H1 (cell line): Measurements from ENCODE around the gene UQCC3. TPM values are rescaled to one million over a fixed set of nuclear protein-coding genes. Genes with fewer than 3 reads are reported as not detected.

Source experiments
- CTCF ChIA-PET: fragments of 300-600 bp; sonication (Branson Sonifier 250); formaldehyde crosslinking; loops from one replicate; lab custom pipeline; 2021; ENCODE audit not compliant: partially characterized antibody; lab: Charles Lee
- POLR2A ChIA-PET: fragments of 300-600 bp; sonication (Branson Sonifier 250); formaldehyde crosslinking; loops from one replicate; lab custom pipeline; 2021; ENCODE audit warnings: inconsistent platforms; ENCODE audit not compliant: partially characterized antibody; lab: Charles Lee
- DNase-seq, 2 experiments: peaks; one replicate each; pipeline versions ENCODE4 v3.0.0 to v3.0.0-alpha.2; 2010 to 2022; ENCODE audit warnings: low spot score in 2 of 2, low read depth in 1 of 2, mixed read lengths in 1 of 2
- FAIRE-seq: peaks from 2 replicates; lab custom pipeline; 2011; peaks lifted over from hg19 to GRCh38; lab: Jason Lieb, UNC
- H2AFZ ChIP-seq: 2 replicates; pipeline ENCODE4 v1.8.1; 2012; ENCODE audit warnings: low read length, inconsistent platforms
- H2AK5ac ChIP-seq: 2 replicates; pipeline ENCODE4 v1.6.1; 2013; ENCODE audit warnings: low read depth, low read length
- H2BK120ac ChIP-seq: replicated peaks from 2 replicates; pipeline ENCODE3; 2013; ENCODE audit warnings: low read depth, low read length, inconsistent platforms
- H2BK12ac ChIP-seq: 2 replicates; pipeline ENCODE4 v1.6.1; 2013; ENCODE audit warnings: low read depth, low read length
- H2BK15ac ChIP-seq: 2 replicates; pipeline ENCODE4 v1.6.1; 2013; ENCODE audit warnings: low read length
- H2BK20ac ChIP-seq: 2 replicates; pipeline ENCODE4 v1.6.1; 2013; ENCODE audit warnings: low read length
- H2BK5ac ChIP-seq: 2 replicates; pipeline ENCODE4 v1.6.1; 2013; ENCODE audit warnings: low read depth, low read length
- H3K14ac ChIP-seq: 2 replicates; pipeline ENCODE4 v1.6.1; 2013; ENCODE audit warnings: inconsistent platforms; ENCODE audit not compliant: insufficient read length
- H3K18ac ChIP-seq: 2 replicates; pipeline ENCODE4 v1.6.1; 2013; ENCODE audit warnings: low read length; ENCODE audit errors: extremely low read depth
- H3K23ac ChIP-seq: 2 replicates; pipeline ENCODE4 v1.6.1; 2013; ENCODE audit warnings: inconsistent platforms; ENCODE audit not compliant: insufficient read length
- H3K23me2 ChIP-seq: 2 replicates; pipeline ENCODE4 v1.6.1; 2013; ENCODE audit warnings: low read depth, low read length
- H3K27ac ChIP-seq: 2 replicates; pipeline ENCODE4 v1.6.1; 2011; ENCODE audit warnings: low read depth, low read length, inconsistent platforms
- H3K27me3 ChIP-seq, 4 experiments: replicated peaks in 1 of 4; 1 replicate in 1 of 4; 2 replicates in 3 of 4; pipeline versions ENCODE4 v1.6.1 to v1.8.1; 2011 to 2013; ENCODE audit warnings: low read length in 3 of 4, mild to moderate bottlenecking in 3 of 4, inconsistent platforms in 2 of 4, mixed read lengths in 2 of 4, moderate library complexity in 1 of 4; ENCODE audit not compliant: control insufficient read depth in 3 of 4, insufficient read depth in 3 of 4; ENCODE audit errors: extremely low read depth in 1 of 4
- H3K36me3 ChIP-seq, 4 experiments: 2 replicates each; pipeline versions ENCODE4 v1.6.1 to v1.8.1; 2011 to 2013; ENCODE audit warnings: mild to moderate bottlenecking in 4 of 4, low read length in 3 of 4, moderate library complexity in 2 of 4, control low read depth in 1 of 4, inconsistent platforms in 1 of 4; ENCODE audit not compliant: insufficient read depth in 4 of 4, control insufficient read depth in 2 of 4
- H3K4ac ChIP-seq: replicated peaks from 2 replicates; pipeline ENCODE3; 2013; ENCODE audit warnings: low read length, low read depth, mixed read lengths, inconsistent platforms; ENCODE audit not compliant: insufficient read length
- H3K4me1 ChIP-seq, 4 experiments: replicated peaks in 1 of 4; 1 replicate in 1 of 4; 2 replicates in 3 of 4; pipeline versions ENCODE4 v1.6.1 to v1.8.1; 2011 to 2013; ENCODE audit warnings: low read length in 3 of 4, inconsistent platforms in 2 of 4, mixed read lengths in 1 of 4; ENCODE audit not compliant: insufficient read depth in 4 of 4, control insufficient read depth in 3 of 4
- H3K4me2 ChIP-seq, 2 experiments: 2 replicates each; pipeline versions ENCODE4 v1.6.1 to v1.8.1; 2011 to 2013; ENCODE audit warnings: low read depth in 2 of 2, low read length in 2 of 2, control low read depth in 1 of 2, inconsistent platforms in 1 of 2, mild to moderate bottlenecking in 1 of 2; ENCODE audit not compliant: insufficient read depth in 1 of 2
- H3K4me3 ChIP-seq, 4 experiments: fragments of 200-600, 300-600 bp in 1 of 4; sonication (generic), shearing (Covaris generic), sonication (Bioruptor Twin) in 1 of 4; 2 replicates each; pipeline versions ENCODE4 v1.5.1 to v1.8.1; 2011 to 2016; ENCODE audit warnings: low read length in 4 of 4, low read depth in 3 of 4, control low read depth in 2 of 4, inconsistent platforms in 2 of 4, mild to moderate bottlenecking in 2 of 4, mixed read lengths in 1 of 4, moderate library complexity in 1 of 4; ENCODE audit not compliant: insufficient read depth in 2 of 4; ENCODE audit errors: extremely low read depth in 1 of 4
- H3K56ac ChIP-seq: replicated peaks from 2 replicates; pipeline ENCODE3; 2013; ENCODE audit warnings: low read depth, mild to moderate bottlenecking, mixed read lengths, low read length, inconsistent platforms; ENCODE audit not compliant: insufficient read length
- H3K79me1 ChIP-seq: 2 replicates; pipeline ENCODE4 v1.6.1; 2013; ENCODE audit warnings: low read depth, low read length, control low read depth
- H3K79me2 ChIP-seq, 2 experiments: 2 replicates each; pipeline versions ENCODE4 v1.6.1 to v1.8.1; 2012 to 2013; ENCODE audit warnings: low read length in 2 of 2, mild to moderate bottlenecking in 2 of 2, inconsistent platforms in 1 of 2; ENCODE audit not compliant: insufficient read depth in 2 of 2, control insufficient read depth in 1 of 2
- H3K9ac ChIP-seq, 4 experiments: replicated peaks in 1 of 4; 1 replicate in 1 of 4; 2 replicates in 3 of 4; pipeline versions ENCODE4 v1.6.1 to v1.8.1; 2011 to 2013; ENCODE audit warnings: low read depth in 3 of 4, low read length in 3 of 4, control low read depth in 2 of 4, mild to moderate bottlenecking in 2 of 4, moderate library complexity in 2 of 4, inconsistent platforms in 1 of 4; ENCODE audit errors: extremely low read depth in 1 of 4
- H3K9me3 ChIP-seq, 2 experiments: 2 replicates each; pipeline versions ENCODE4 v1.6.1 to v1.8.1; 2012 to 2013; ENCODE audit warnings: mild to moderate bottlenecking in 2 of 2, moderate library complexity in 2 of 2, control low read depth in 1 of 2, inconsistent platforms in 1 of 2, low read depth in 1 of 2, low read length in 1 of 2, mixed read lengths in 1 of 2; ENCODE audit not compliant: insufficient read depth in 2 of 2
- H4K20me1 ChIP-seq, 2 experiments: replicated peaks in 1 of 2; 2 replicates each; pipeline versions ENCODE3 to v1.8.1; 2011 to 2013; ENCODE audit warnings: inconsistent platforms in 2 of 2, low read length in 2 of 2, mild to moderate bottlenecking in 1 of 2; ENCODE audit not compliant: insufficient read depth in 2 of 2, control insufficient read depth in 1 of 2
- H4K5ac ChIP-seq: 2 replicates; pipeline ENCODE4 v1.6.1; 2013; ENCODE audit warnings: low read length, low read depth, mixed read lengths, inconsistent platforms; ENCODE audit not compliant: insufficient read length
- H4K8ac ChIP-seq: 2 replicates; pipeline ENCODE4 v1.8.0; 2013; ENCODE audit warnings: mild to moderate bottlenecking, moderate library complexity, low read length, inconsistent platforms; ENCODE audit not compliant: insufficient read depth; ENCODE audit errors: extremely low read depth
- H4K91ac ChIP-seq: replicated peaks from 2 replicates; pipeline ENCODE3; 2013; ENCODE audit warnings: low read length, mixed read lengths, inconsistent platforms; ENCODE audit not compliant: insufficient read length
- BRCA1 ChIP-seq: IDR thresholded peaks from 2 replicates; pipeline ENCODE4 v1.6.1; 2012; ENCODE audit warnings: low read depth, low read length, improper control_type of control experiment
- CHD1 ChIP-seq: IDR thresholded peaks from 2 replicates; pipeline ENCODE4 v1.6.1; 2012; ENCODE audit warnings: low read depth, low read length, improper control_type of control experiment
- FOSL1 ChIP-seq: IDR thresholded peaks from 2 replicates; pipeline ENCODE4 v1.6.1; 2011; ENCODE audit warnings: mild to moderate bottlenecking, low read depth, low read length, moderate library complexity; ENCODE audit not compliant: insufficient read depth
- HDAC2 ChIP-seq, 2 experiments: fragments of 300-600 bp in 1 of 2; sonication (generic) in 1 of 2; IDR thresholded peaks; 2 replicates each; pipeline ENCODE4 v1.6.1; 2011 to 2012; ENCODE audit warnings: low read depth in 2 of 2, low read length in 2 of 2, mild to moderate bottlenecking in 2 of 2, moderate library complexity in 2 of 2, borderline replicate concordance in 1 of 2, inconsistent platforms in 1 of 2
- PHF8 ChIP-seq: fragments of 200-600 bp; sonication (generic); conservative IDR thresholded peaks from 2 replicates; pipeline ENCODE4 v1.7.1; 2012; ENCODE audit warnings: low read depth, mild to moderate bottlenecking, inconsistent platforms, low read length, moderate library complexity
- POU5F1 ChIP-seq: IDR thresholded peaks from 2 replicates; pipeline ENCODE4 v1.6.1; 2011; ENCODE audit warnings: low read depth, mild to moderate bottlenecking, low read length, moderate library complexity
- TAF1 ChIP-seq: IDR thresholded peaks from 2 replicates; pipeline ENCODE4 v1.6.1; 2011; ENCODE audit warnings: mild to moderate bottlenecking, low read depth, low read length
- TCF12 ChIP-seq: IDR thresholded peaks from 2 replicates; pipeline ENCODE4 v1.6.1; 2011; ENCODE audit warnings: low read depth, mild to moderate bottlenecking, low read length
- WGBS, 2 experiments: shearing (Covaris generic) in 1 of 2; methylation state at CpG; one replicate each; pipeline versions ENCODE4 v1.1.6 to v1.1.7; 2013 to 2015; ENCODE audit warnings: low lambda C conversion rate in 2 of 2, mixed read lengths in 2 of 2, inconsistent platforms in 1 of 2, low coverage in 1 of 2, missing lambda C conversion rate in 1 of 2; ENCODE audit not compliant: insufficient replicate concordance in 2 of 2, insufficient coverage in 1 of 2, insufficient read length in 1 of 2; ENCODE audit errors: extremely low coverage in 1 of 2, missing lambda C conversion rate in 1 of 2; 5-methylcytosine and 5-hydroxymethylcytosine counted together
- polyA plus RNA-seq, 7 experiments: library from polyadenylated mRNA; depleted of rRNA in 3 of 7; stranded (reverse) in 5 of 7; unstranded in 2 of 7; fragments of >200 nt in 5 of 7; fragments of 200-250 nt in 2 of 7; gene quantifications; 1 replicate in 5 of 7; 2 replicates in 1 of 7; 4 replicates in 1 of 7; pipeline versions ENCODE4 v1.2.1 to v1.2.3, GENCODE V29; 2011 to 2013; ENCODE audit warnings: missing spikeins in 2 of 7, mixed read lengths in 2 of 7
- total RNA-seq: library from RNA; stranded (reverse); fragmentation: NEBNext Ultra II Directional; extraction: Animal tissue kit (Norgen Biotek cat#: 25700); gene quantifications from 2 replicates; pipeline ENCODE4 v1.2.1, GENCODE V29; 2021

Gene UQCC3
- total and polyA plus RNA-seq, 2 of the 8 experiments (the other 6 are each of a cell fraction or from before 2014, with no cell fraction given), result 14.2 to 15.7 TPM

DNA sequence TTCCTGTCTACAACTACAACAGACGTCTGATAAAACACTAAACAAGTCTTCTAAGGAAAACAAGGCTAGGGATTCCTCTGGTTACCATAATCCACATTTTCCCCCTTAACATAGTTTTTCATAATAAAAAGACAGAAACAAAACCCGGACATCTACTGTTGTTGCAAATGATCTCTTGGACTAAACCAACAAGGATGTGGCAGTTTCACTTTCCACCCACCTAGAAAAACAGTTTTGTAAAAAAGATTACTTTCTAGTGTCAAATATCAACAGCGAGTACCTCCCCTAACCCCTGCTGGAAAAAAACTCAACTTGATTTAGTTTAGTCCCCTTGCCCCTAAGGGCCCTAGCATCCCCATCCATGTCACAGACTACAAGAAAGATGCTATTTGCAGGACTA, 41.4 kb downstream of the UQCC3 start:
- Histone ChIP-seq H3K4ac (no peak overlapping the region), H3K27me3 (no peaks in the 10 kb centered on the region; a peak in 1 of 7 replicates), H3K27ac (no peak overlapping the region), H3K23ac (no peak overlapping the region), H2BK12ac (no peak overlapping the region), H2BK20ac (no peak overlapping the region), H2AK5ac (no peak overlapping the region), H3K79me2 (peaks cover 0 to 11% of the 10 kb centered on the region in 2 experiments; a peak in 2 of 4 replicates), H2BK5ac (no peak overlapping the region), H3K9me3 (no peaks in the 10 kb centered on the region), H3K79me1 (no peaks in the 10 kb centered on the region; the same call in 1 of the 2 replicates), H4K8ac (no peak overlapping the region), H3K56ac (no peak overlapping the region), H3K36me3 (peaks cover 26 to 72% (median 50%) of the 10 kb centered on the region in 4 experiments), H3K4me2 (no peak overlapping the region), H3K23me2 (peaks cover 8% of the 10 kb centered on the region), H4K20me1 (peaks cover 0 to 3% of the 10 kb centered on the region in 2 experiments), H3K4me3 (no peak overlapping the region), H3K18ac (no peak overlapping the region), H3K4me1 (peaks cover 3 to 32% (median 14%) of the 10 kb centered on the region in 4 experiments), H2BK120ac (no peak overlapping the region), H2AFZ (no peak overlapping the region), H4K91ac (no peak overlapping the region), H3K9ac (no peak overlapping the region), H4K5ac (no peak overlapping the region), H2BK15ac (no peak overlapping the region), H3K14ac (no peak overlapping the region)
- POLR2A ChIA-PET, result interaction anchor here (0.9 to 61.4 kb wide), 6 partner anchors 10 to 177 kb away, joined by 3 to 2041 read pairs (median 4); partner anchors contain the start of genes C11orf98, CSKMT, GANAB and HNRNPUL2
- CTCF ChIA-PET, result interaction anchor here (0.8 to 4.0 kb wide), 3 partner anchors 11 to 73 kb away, joined by 3 to 26 read pairs (median 3); partner anchors contain the start of gene TAF6L
- FAIRE-seq (no peak), DNase-seq (no peak)
- 89% methylated on average over 3 of the region's 3 CpGs; no CpG with 5 or more reads in 1 of the 2 experiments for whole genome bisulfite sequencing, 2 experiments
- no peak for TF ChIP-seq BRCA1
- TF ChIP-seq CHD1, result no peak
- TF ChIP-seq PHF8, result no peak
- TF ChIP-seq POU5F1, result no peak
- TF ChIP-seq FOSL1, result no peak
- TF ChIP-seq TCF12, result no peak
- TF ChIP-seq TAF1, result no peak
- no peak for TF ChIP-seq HDAC2 (IDR thresholded peaks at IDR 0.05; ENCODE audit: borderline replicate concordance in 1 of 2, low read depth in 2 of 2, low read length in 2 of 2)
